Measurements from ENCODE around the gene SERPINB10. TPM values are rescaled to one million over a fixed set of nuclear protein-coding genes. Genes with fewer than 3 reads are reported as not detected.

The SERPINB10 gene
- total and polyA plus RNA-seq, 2 donors (not counting 1 experiment from before 2014, with no cell fraction given) = not detected

DNA sequence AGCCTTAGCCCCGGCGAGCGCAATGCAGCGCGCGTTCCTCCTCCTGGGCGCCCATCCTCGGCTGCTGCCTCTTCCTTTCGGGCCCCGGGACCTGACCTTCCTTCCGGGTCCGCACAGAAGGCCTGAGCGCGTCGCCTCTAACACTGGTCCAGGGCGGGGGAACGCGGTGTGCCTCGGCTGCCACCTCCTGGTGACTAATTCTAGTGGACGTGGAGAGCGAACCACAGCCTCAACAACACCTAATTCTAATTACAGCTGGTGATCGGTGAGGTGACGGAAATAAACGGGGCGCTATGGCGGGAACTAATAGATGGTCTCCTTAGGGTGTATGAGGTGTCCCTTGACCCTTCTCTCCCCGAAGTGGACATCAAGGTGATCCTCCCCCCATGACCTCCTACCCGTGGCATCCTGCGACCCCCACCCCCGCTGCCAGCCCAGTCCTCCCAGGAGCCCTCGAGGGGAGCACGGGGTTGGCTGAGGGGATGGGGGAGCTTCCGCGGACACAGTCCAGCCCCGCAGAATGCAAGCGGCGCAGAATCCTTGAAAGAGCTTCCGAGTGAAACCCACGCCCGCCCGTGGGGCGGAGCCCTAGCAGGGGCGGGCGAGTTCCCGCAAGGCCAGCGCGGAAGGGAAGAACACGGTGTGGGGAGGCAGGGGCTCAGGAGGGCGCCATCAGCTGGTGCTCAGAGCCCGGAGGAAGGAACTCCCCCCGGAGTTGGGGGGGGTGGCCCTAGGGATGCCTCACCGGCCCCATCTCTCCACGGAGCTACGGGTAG, 28.6 kb downstream of the SERPINB10 start:
- WGBS (ENCODE audit: insufficient coverage) = 1% methylated on average over 39 of the region's 54 CpGs
- Mint-ChIP-seq H3K27ac (no peak overlapping the region), H3K4me3 (no peak overlapping the region), H3K27me3 (peaks cover 4% of the 10 kb centered on the region), H3K4me1 (peaks cover 5% of the 10 kb centered on the region), H3K9me3 (ENCODE audit: insufficient read depth) (no peaks in the 10 kb centered on the region)
- peaks cover 0 to 17% (median 4%) of the 10 kb centered on the region in 4 experiments for H3K27me3 ChIP-seq (replicated peaks in 1 of 4; ENCODE audit: control extremely low read depth in 1 of 4, control insufficient read depth in 3 of 4, insufficient read depth in 4 of 4, low read length in 3 of 4)
- H3K9ac ChIP-seq (ENCODE audit: low read length) = peak overlapping the region; percentile 71
- no peaks in the 10 kb centered on the region for H4K20me1 ChIP-seq (ENCODE audit: control insufficient read depth, insufficient read depth, low read length, poor library complexity, severe bottlenecking)
- H3K4me1 ChIP-seq (ENCODE audit: control insufficient read depth in 2 of 2, insufficient read depth in 2 of 2, low read length in 2 of 2) = peaks cover 11 to 14% of the 10 kb centered on the region in 2 donors
- DNase-seq = peak; percentile 77
- peak overlapping the region in 1 of 2 donors; percentile 7 for H3K27ac ChIP-seq (ENCODE audit: low read length in 2 of 2)
- H3K4me3 ChIP-seq (ENCODE audit: control extremely low read depth in 1 of 5, extremely low read depth in 1 of 5, insufficient read depth in 1 of 5, low read depth in 2 of 5, low read length in 4 of 5) = peak overlapping the region; percentile 32 to 73 (median 65)
- ChIA-PET POLR2A (no interaction called here), CTCF (interaction anchor here (0.6 to 6.2 kb wide), 18 partner anchors 14 to 445 kb away, joined by 3 to 64 read pairs (median 4); partner anchors contain the start of gene SERPINB8)
- intact Hi-C loops (cut with micrococcal nuclease) = loop anchor here (1.0 to 5.0 kb wide), 4 partner anchors 13 to 418 kb away; partner anchors contain the start of genes HMSD and SERPINB8
- H3K4me2 ChIP-seq (replicated peaks; ENCODE audit: low read depth, low read length, poor library complexity, severe bottlenecking) = peak overlapping the region; percentile 97
- TF ChIP-seq, protein P1, sequence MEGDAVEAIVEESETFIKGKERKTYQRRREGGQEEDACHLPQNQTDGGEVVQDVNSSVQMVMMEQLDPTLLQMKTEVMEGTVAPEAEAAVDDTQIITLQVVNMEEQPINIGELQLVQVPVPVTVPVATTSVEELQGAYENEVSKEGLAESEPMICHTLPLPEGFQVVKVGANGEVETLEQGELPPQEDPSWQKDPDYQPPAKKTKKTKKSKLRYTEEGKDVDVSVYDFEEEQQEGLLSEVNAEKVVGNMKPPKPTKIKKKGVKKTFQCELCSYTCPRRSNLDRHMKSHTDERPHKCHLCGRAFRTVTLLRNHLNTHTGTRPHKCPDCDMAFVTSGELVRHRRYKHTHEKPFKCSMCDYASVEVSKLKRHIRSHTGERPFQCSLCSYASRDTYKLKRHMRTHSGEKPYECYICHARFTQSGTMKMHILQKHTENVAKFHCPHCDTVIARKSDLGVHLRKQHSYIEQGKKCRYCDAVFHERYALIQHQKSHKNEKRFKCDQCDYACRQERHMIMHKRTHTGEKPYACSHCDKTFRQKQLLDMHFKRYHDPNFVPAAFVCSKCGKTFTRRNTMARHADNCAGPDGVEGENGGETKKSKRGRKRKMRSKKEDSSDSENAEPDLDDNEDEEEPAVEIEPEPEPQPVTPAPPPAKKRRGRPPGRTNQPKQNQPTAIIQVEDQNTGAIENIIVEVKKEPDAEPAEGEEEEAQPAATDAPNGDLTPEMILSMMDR (IDR thresholded peaks at IDR 0.05) = peak; percentile 69
- no peak for TF ChIP-seq EZH2 (IDR thresholded peaks at IDR 0.05; ENCODE audit: borderline replicate concordance, insufficient read depth, low read depth, low read length, poor library complexity, severe bottlenecking)
- H3K9me3 ChIP-seq (ENCODE audit: control extremely low read depth in 1 of 3, control insufficient read depth in 2 of 3, insufficient read depth in 1 of 3, low read length in 2 of 3) = peaks cover 0 to 7% (median 0%) of the 10 kb centered on the region in 3 donors
- no peaks in the 10 kb centered on the region for H3K36me3 ChIP-seq (replicated peaks in 1 of 2; ENCODE audit: control extremely low read depth in 1 of 2, control insufficient read depth in 1 of 2, extremely low read depth in 1 of 2, insufficient read depth in 2 of 2, low read length in 1 of 2)
- H2AFZ ChIP-seq (ENCODE audit: insufficient read depth, low read depth, low read length, poor library complexity, severe bottlenecking) = peak overlapping the region; percentile 94
- no peaks in the 10 kb centered on the region for H3K79me2 ChIP-seq (ENCODE audit: control insufficient read depth, insufficient read depth, low read length)
- ATAC-seq (ENCODE audit: low read depth) = peak; percentile 89
